ELF-1 (cell line): Measurements from ENCODE around the gene GMDS.
"Not testable (repeated sequence)": the region's sequence is repeated elsewhere in the genome, so short reads cannot be mapped to it uniquely, and the experiment has no call there.

Experiments used
- DNase-seq: peaks from one replicate; pipeline ENCODE4 v3.0.0-alpha.2; 2016; ENCODE audit warnings: low read depth, low spot score

Gene GMDS

DNA sequence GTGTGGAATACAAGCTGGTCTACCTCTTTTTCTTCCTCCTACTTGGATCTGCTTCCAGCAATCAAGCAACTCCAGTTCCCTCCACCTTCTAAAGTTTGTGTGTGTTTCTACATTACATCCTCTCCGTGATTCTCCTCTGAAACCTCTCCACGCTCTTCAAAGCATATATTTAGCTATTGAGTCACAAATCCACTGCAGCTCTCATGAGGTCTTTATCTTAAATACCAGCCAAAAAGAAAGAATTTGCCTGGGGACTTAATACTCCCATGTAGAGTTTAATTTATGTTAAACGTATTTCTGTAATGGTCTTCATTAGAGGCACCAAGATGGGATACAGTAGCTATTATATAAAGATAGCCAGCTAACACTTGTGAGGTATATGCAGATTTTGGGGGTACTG lies 557.0 kb downstream of the GMDS start:
- DNase-seq: no peak

DNA sequence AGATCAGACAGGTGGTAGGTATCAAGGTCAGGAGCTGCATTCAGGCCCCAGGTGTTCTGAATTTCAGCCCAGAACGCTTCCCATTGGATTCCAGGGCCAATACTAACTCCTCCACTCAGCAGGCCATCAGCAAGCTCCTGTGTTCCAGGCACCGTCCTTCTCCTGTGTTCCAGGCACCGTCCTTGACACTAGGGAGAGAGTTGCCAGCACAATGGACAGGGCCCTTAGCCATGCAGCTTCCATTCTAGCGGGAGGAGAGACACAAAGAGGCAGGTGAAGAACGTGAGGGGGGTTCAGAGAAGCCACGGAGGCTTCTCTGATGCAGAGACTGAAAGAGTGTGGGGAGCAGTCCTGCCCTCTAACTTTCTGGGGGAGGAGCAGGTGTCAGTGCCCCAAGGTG lies 558.0 kb downstream of the GMDS start:
- no peak for DNase-seq

DNA sequence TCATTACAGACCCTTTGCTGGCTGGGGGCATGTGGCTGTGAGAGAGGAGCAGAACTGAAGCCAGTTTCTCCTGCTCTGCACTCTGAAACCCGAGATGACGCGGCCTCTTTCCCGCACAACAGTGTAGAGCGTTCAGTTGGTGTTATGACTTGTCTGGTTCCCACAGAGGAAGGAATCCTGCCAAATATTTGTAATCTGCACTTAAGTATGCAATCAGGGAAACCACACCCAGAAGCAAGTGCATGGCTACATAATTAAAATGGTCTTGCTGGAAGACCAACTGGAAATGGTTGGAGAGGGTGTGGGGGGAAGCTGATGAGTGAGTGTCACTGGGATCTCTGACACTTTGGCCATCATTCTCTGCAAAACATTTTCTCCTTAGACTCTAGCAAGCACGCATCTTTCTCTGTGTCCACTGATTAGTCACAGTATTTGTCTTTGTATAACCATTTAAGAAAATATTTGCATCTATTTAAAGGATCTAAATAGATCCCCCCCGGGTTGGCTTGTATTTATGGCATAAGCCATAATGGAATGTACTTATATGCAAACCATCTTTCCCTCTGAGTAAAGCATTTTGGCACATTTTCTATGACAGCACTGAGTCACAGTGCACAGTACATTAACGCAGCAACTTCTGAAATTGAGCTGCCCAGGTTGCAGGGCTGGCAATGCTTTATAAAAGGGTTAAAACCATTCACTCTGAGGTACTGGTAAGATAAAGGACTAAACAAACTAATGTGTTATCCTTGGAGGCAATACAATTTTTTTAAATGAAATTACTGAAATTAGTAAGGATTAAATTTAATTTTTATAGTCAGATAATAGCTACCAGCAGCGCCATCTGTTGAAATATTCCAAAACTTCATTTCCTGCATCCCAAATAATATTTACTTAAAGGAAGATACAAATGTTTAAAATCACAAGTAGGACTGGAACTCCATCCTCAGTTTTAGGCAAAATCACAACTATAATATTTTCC lies 559.0 kb downstream of the GMDS start:
- no peak for DNase-seq

DNA sequence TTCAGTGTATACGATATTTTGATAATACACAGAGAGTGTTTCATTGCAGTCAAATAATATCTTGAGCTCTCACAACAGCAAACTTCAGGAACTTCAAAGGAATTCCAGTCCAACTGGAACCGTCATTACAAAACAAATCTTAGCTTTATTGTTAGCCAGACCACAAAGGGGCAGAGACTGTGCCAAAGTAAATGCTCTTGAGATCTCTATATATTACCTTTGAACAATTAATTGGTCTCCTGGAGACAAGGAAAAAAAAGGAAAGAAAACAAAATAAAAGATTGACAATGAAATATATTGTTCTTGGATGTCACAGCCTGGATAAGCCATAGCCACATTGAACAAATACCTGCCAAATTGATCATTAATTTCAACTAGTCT lies 565.7 kb downstream of the GMDS start:
- no peak for DNase-seq

DNA sequence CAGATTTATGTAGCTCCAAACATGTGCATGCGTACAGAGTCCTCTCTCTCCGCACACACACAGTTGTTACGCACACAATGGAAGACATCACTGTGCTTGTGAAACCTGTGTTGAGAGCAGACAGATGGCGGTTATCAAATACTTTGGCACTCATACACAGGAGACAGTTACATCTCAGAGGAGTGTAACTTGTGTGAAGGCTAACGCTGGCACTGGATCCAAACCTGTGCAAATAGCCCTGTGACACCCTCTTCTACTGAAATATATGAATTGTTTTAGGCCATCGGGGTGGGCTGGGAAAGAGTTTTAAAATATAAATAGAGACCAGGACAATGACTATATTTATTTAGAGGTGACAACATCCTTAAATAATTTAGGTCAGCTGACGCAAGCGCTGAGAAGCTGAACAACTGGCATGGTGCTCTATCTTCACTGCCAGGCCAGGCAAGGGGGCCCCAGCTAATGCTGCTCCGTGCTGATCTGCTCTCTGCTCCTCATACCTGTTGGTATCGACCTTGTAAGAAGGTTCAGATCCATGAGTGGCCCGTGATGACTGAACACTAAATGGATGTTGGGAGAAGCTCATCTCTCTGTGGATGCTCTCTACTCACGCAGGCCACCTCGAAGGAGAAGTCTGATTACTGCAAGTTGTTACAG lies 566.2 kb downstream of the GMDS start:
- no peak for DNase-seq

DNA sequence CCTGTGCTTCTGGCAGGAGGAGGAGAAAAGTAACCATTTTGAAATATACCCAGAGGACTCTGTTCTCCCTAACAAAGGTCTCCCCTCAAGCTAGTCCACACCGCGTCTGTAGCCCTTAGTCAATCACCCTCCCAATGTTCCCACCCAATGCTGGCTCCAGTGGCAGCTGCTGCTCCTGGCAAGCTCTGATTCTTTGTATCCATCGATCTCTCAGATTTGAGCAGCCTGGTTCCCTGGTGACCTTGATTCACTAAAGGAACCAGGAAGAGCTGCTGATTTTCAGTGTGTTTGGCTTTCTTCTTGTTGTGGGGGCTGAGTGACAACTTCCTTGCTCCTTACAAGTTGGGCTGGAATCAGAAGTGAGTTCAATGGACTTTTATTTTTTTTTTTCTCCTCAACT lies 567.2 kb downstream of the GMDS start:
- no peak for DNase-seq

DNA sequence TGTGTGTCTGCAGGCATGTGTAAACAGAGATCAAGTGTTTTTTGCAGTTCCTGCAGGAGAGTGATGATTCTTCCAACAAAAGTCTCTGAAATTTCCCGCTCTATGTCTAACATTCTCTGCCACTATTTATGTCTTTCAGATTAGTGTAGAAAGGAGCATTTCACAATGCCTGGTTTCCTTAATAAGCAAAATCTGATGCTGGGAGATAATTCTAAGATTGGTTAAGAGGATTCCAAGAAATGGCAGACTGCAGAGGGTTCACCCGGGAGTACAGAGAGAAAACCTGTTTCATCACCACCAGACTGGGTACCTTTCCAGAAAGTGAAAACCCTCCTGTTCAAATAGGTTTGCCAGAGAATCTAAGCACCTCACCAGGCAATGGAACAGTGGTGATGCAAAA lies 573.0 kb downstream of the GMDS start:
- no peak for DNase-seq

DNA sequence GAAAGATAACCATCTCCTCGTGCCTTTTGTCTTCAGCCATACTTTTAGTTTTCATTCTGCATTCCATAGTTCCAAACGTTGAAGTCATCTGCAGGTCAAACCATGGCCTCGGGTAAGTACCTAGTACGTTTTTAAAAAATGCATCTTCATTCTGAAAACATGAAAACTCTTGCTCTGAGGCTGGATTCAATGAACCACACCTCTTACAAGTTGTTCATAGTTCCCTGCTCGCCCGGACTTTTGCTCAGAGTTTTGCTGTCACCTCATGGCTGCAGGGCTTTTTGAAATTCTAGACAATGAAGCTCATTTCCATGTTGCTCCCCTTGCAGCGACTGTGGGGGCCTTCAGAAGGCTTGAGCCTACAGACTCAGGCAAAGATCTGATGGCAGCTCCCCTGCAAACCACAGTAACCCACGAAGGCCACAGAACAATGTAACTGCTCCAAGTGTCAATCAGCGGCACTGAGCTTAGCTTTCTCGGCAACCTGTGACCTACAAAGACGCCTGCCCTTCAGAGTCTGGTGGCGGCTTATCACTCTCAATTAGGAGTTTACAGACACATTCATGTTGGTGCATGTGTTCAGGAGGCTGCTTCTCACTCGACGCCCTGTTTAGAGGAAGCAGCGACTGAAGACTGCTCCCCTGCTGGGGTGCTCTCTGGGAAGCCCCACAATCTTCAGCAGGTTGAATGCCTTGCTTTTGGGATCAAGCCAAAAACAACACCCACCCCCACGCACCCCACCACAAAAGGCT lies 574.5 kb downstream of the GMDS start:
- peak; percentile 50 for DNase-seq

DNA sequence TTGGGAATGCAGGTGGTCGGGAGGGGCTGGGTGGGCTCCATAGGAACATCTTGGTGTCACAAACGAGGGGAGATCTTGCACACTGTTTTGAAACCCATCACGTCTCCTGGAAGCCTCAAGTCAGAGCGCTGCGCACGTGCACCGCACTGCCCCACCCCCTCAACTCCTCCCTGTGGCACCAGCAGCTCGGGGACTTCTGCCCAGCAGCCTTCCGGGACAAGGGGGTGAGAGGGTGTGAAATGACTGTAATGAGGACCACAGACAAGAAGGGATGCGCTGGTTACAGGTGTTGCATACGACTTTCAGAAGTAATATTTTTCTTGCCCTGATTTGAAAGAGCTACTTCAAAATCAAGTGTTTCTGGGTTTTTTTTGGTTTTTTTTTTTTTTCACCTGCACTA lies 575.4 kb downstream of the GMDS start:
- no peak for DNase-seq

DNA sequence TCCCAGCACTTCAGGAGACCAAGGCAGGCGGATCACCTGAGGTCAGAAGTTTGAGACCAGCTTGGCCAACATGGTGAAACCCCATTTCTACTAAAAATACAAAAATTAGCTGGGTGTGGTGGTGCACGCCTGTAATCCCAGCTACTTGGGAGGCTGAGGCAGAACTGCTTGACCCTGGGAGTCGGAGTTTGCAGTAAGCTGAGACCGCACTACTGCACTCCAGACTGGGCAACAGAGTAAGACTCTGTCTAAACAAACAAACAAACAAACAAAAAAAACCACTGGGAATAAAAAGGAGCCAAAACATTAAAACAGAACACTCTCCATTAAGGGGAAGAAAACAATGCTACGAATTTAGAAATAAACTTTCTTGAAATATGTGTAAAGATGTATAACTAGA lies 576.9 kb downstream of the GMDS start:
- not testable (repeated sequence) for DNase-seq

DNA sequence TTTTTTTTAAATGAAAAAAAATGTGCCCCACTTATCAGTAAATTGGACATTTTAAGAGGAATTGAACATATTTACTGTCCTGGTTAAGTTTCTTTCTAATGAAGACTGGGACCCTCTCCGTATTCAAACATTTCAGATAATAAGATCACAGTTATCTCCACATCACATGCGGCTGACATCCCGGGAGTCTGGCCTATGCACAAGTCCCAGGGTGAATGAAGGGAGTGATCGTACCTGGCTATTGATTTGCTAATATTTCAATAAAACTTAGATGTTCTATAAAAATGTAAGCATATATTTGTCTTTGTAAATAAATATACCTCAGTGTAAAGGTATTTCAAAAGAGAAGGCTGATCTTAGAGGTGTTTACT lies 577.6 kb downstream of the GMDS start:
- DNase-seq: no peak

DNA sequence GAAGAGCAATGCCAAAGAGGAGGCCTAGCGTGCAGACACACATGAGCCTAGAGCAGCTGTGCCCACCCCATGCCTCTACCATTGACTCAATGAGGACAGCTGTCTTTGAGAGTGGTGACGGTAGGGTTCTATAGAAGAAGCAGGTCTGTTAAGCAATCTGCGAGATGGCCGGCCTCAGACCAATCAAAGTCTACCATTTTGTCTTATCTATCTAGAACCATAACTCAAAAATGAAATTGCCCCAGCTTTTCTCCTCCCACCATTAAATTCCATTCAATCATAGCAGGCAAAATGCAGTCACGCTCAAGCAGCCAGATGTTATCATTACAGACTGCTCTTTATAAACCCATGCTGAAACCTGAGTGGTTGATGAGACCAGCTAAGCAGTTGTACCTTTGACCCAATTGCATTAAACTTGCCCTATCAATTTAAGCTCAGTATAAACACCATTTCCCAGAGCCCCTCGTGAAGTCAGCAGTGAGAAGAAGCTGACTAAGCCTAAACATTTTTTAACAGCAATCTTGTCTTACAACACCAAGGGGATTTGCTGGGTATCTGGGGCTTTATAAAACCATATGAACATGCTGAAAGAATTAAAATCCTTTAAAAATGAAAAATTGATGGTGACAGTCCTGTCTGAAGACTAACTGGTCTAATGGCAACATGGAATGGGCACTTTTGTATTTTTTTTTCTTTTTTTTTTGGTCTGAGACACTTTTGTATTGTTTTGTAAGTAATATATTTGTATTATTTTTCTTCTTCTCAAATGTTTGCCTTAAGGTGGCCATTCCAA lies 578.2 kb downstream of the GMDS start:
- no peak for DNase-seq

DNA sequence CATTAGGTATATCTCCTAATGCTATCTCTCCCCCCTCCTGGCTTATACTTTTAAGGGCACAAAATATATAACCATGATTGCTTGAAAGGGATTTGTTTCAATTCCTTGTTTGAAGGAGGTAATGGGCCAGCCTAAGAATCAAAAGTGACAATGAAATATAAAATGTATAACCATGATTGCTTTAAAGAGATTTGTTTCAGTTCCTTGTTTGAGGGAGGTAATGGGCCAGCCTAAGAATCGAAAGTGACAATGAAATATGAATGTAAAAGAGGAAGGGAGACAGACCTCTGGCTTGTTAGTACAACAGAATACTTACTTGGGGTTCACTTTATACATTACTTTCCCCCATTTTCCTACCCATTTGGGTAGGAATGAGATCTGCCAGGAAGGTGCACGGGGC lies 580.2 kb downstream of the GMDS start:
- DNase-seq: no peak

DNA sequence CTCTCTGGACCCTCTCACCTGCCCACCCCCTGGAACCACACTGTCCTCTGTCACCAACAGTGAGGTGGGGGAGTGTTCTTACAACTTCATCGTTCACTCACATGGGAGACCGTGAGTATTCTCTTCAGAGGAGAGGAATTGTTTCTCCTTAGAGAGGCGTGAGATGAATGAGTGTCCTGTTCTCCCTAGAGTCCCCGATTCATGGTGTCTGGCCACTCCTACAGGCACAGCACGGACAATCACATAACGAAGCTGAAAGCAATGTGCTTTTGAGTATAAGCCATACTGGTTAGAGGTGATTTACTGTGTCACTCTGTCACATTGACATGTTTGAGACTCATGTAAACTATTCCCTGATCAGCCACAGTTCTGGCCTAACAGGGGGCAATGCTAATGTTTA lies 581.1 kb downstream of the GMDS start:
- DNase-seq: no peak

DNA sequence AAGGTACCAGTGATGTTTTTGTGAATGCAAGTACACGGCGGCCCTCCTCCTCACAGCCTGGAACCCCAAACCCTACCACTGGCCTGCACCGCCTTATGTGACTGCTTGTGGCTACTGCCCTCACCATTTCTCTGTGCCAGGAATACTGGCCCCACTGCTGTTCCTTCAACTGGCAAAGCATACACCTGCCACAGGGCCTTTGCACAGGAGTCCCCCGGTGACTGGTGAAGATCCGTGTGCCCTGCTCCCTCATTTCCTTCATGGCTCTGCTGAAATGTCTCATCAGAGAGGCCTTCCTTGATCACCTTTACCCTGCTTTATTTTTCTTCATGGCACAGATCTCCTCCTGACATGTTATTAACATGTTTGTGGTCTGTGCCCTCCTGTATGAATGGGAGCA lies 581.9 kb downstream of the GMDS start:
- no peak for DNase-seq

DNA sequence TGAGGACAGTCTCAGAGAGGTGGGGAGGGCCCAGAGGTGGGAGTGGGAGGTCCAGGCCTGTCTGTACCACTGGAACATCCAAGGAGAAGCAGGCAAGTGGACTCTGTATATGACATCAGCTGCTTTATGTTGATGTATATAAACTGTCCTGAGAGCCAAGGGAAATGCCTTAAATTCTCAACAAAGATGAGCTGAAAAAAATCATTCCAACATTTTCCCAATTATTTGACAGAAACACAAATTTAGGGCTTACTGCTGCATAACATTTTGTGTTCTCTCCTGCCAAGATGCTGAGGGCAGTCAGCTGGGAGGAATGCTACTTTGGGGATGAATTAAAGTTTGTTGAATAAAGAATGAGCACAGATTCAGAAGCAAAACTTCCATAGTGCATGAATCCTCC lies 582.9 kb downstream of the GMDS start:
- DNase-seq: no peak

DNA sequence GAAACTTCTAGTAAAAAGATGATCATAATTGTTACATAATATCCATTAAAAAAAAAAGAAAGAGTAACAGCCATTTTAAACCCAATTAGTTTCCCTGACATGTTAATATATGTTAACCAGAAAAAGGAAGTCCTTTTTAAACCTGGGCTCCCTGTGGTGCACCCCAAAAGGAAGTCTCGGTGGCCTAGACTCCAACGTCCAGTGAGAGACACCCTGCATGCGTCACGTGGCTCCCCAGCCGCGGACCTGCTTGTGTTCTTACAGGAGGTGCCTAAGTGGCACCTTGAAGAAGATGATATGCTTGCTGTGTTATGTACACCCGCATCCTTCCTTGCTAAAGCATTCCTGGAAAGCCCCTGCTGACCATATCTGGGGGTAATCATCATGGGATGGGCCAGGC lies 585.6 kb downstream of the GMDS start:
- DNase-seq: no peak

DNA sequence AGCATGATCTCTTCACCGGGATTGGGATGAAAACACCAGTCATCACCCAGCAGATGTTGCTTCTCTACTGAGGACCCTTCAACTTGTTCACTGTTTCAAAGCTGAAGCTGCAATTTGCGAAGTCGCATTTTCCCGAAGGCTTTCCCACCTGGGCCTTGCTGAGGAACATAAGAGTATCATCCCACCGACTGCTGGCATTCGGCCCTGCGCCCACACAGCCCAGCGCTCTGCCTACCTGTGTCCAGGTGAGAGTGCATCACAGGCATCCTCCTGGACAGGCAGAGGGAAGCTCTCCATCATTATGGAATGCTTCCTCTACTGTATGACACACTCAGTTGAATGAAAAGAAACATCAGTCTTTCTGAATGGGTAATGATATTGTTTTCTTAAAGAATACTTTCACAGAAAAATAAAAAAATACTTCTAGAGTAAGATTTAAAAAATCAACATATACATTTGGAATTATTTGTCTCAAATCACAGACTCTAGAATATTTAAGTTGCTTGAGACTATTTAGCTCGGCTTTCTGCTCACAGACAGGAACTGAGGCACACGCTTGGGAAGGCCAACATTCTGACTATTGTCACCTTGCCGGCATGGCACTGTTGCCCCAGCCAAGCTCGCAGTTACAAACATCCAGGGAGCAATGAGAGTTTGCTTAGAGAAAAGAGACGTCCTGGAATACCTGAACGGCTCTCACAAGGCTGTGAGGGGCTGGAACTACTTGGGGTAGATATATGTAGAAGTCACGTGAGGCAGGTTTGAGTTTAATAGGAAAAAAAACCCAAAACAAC lies 587.0 kb downstream of the GMDS start:
- no peak for DNase-seq

DNA sequence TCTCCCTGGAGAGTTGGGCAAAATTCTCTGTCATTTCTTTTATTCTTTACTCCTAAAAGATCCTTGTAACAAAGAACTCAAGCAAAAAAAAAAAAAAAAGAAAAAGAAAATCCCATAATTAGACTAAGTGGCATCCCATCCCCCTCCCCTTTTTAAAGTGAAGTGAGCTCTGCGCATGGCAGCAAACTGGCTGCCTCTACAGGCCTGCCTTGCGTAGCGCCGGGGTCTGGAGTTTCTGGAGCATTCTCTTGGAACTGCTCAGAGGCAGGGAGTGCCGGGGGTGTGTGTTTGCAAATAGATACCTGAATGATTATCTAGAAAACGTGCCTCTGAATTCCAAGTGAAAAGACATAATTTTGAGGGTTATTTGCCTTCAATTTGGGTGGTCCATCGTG lies 587.6 kb downstream of the GMDS start:
- DNase-seq: no peak

DNA sequence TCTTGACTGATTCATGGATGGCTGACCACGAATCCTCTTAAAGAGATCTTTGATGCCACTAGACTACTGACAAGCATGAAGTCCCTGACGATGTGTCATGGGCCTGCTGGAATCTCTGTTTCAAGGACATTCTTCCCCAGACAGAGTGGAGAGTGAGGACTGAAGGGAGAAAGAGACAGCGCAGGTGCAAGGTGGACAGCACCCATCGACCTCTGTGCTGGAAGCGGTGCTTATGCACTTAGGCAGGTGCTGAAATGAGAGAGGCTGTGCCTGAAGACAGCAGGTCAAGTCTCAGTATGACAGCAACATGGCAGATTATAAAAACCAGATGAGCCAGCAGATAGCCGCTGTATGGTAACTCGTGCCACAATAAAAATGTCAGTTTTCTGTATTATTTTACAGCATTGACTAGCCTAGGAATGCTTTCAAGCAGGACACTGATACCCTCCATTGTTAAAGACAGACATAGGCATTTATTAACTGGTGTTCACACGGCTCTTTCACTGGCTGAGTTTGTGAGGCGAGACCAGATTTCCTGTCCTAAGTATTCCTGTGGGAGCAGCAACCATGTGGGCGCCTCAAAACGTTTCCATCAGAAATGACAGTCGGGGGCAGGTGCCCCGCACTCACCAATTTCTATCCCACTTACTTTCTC lies 588.2 kb downstream of the GMDS start:
- DNase-seq: no peak
